DMS53 (cell line): Measurements from ENCODE around the gene PARD3.
A peak's percentile ranks its signal among the peaks of the same experiment; 100 is the strongest.

ENCODE experiments used
- DNase-seq: peaks from one replicate; lab custom pipeline; 2025; lab: John Stamatoyannopoulos, UW

The PARD3 gene

DNA sequence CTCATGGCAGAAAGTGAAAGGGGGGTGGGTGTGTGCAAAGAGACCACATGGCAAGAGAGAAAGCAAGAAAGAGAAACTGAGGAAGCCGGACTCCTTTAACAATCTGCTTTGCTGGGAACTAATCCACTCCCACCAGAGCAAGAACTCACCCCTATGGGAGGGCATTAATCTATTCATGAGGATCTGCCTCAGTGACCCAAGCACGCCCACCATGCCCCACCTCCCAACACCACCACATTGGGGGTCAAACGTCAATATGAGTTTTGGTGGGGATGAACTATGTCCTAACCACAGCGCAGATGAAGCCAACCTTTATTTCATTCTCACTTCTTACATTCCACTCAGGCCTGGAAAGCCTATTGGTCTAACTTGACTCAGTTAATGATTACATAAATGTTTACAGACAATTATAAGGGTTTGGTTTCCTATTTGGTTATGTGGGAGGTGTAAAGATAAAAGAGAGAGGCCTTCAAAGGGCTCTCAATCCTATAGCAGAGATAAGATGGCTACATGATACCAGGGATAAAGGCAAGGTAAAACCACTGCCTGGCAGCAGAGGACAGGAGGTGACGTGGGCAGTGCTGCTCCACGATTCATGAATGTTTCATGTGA, 601.8 kb downstream of the PARD3 start:
- peak; percentile 95 for DNase-seq

DNA sequence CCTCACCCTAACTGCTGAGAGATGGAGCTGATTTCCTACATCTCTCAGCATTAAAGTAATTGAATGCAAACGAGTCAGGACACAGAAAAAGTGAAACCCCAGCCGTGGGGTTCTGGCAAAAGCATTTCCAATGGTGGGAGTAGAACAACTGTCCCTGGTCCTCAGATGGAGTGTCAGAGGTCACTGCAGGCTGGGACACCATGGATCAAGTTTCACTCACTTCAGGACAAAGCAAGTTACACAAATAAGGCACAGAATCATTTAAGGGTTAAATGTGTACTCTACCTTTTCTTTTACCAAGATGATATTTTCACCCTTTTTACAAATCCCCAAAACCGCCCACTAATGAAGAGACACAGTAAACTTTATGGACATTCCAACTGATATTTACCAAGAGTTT, 607.8 kb downstream of the PARD3 start:
- DNase-seq: no peak

GRCh38 chr10:34206935-34207268, 608.2 kb downstream of the PARD3 start:
- peak; percentile 29 for DNase-seq

DNA sequence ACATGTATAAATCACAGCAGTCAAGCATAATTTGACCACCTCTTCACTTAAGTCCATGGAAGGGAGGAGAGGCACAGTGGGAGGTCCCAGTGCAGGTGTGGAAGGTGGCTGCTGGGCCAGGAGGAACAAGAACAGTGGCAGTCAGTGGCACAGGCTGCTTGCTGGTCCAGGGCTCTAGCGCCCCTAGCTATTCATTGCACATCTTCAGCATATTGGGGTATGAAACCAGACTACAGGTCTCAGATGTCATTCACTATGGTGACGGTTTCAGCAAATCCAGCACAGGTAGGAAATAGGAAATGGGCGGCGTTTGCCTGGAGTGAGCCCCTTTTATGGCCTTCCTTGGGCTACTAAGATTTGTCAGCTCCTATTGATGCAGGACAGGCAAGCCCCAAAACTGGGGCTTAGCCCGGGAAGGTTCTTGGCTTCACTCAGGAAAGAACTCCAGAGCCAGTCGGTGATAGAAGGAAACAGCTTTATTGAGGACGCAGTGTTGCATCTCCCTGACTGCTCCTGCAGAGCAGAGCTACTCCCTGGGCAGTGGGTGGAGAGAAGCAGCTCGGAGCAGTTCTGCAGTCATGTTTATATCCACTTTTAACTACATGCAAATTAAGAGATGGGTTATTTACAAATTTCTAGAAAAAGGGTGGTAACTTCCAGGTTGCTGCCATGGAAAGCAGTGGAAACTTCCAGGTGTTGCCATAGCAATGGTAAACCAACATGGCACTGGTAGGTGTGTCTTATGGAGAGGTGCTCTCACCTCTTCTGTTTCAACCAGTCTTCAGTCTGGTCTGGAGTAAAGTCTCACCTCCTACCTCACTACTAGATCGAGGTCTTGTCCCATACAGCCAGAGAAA, 608.8 kb downstream of the PARD3 start:
- peak; percentile 30 for DNase-seq

DNA sequence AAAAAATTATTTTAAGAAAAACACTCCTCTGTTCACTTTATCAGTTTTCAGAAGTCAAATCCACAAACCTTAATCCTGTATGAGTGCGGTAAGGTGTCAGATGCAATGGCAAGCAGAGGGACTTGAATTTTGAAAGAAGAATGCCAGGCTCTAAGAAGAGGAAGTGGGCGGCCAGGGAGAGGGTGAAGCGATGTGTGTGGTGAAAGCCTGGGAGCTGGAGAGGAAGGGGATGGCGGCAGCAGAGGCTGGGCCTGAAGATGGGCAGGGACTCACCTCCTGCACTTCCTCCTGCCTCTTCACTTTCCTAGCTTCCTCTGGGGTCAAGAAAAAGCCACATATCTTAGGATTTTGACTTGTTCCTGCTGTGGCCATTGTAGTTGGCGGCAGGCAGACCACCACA, 609.6 kb downstream of the PARD3 start:
- no peak for DNase-seq

DNA sequence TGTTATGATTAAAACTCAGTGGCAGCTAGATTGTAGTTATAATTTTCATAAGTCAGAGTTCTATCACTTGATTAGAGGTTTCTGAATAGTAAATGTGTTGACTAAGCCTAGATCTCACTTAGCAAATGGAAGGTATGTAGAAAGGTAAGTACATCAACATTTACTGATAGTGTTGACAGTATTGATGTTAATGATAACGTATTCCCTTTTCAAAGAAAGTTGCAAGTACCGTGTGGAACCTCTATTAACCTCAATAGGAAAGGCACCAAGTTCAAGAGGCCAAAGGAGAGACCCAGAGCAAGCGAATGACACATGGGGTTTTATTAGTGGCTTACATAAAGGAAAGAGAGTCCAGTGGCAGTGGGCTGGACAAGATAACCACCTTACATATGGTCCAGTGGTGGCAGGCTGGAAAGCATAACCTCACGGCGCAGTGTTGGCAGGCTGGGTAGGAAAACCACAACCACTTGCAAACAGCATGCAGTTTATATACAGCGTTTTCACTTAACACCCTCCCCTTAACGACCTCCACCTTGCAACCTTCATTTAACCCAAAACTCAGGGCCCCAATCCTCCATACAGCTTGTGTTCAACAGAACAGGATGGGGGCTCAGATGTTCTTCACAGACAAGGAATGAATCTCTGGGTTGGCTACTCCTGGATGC, 611.0 kb downstream of the PARD3 start:
- DNase-seq: no peak

DNA sequence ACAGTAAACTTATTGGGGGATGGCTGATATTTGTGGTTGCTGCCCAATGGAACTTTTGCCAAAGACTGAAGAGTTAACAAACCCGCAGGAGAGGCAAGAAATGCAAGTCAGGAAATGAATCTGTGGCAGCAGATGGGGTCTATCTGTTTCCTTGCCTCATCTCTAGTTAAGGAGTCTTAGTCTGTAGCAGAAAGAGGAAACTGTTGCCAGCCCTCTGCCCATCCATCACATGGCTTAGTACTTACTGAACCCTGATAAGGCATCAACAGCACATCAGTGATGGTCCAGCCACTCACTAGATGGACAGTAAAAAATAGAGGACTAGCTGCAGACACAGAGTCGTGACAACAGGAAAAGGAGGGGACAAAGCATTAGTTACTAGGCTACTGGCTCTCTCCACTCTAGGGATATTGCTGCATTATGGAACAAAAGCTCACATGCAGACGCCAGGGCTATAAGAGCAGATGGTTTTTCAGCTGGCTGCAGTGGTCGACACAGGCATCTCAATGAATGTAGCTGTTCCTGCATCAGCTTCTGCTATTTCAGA, 614.7 kb downstream of the PARD3 start:
- DNase-seq: peak; percentile 8

DNA sequence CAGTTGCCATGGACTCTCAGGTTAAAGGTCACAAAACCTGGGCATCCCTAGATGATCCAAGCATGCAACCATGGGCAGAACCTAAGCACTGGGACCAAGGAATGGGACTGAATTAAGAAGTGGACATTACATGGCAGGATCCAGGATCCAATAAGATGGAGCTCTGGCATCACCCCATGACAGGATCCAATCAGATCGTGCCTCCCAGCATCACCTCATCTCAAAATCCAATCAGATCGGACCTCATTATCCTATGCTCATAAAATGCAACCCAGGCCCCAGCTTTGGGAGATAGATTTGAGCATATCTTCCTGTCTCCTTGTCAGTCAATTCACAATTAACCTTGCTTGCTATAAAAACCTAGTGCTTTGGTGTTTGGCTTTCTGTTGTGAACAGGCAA, 616.1 kb downstream of the PARD3 start:
- DNase-seq: peak; percentile 32

GRCh38 chr10:34196058-34196433, 619.0 kb downstream of the PARD3 start:
- no peak for DNase-seq

GRCh38 chr10:34195364-34196057, 619.6 kb downstream of the PARD3 start:
- no peak for DNase-seq

GRCh38 chr10:34193931-34194626, 621.0 kb downstream of the PARD3 start:
- no peak for DNase-seq

GRCh38 chr10:34192646-34193045, 622.5 kb downstream of the PARD3 start:
- no peak for DNase-seq

DNA sequence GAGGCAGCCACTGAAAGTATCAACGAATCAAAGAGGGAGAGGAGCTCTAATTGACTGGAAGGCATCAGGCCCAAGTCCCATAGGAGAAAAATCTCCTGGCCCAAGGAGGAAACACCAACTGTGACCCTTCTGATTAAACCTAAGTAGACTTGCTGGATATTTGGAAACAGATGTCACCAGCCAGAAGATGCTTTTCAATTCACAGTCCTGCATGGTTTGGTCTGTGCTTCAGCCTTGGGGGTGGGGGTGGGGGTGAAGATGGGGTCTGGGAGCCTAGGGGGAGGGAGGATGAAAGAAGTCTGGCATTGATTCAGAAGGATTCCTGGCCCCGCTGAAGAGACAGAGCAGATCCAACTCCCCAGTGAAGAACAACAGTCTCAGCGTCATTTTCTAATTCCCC, 623.7 kb downstream of the PARD3 start:
- no peak for DNase-seq

- DNase-seq: no peak
These were observed 624.5 kb downstream of the PARD3 start for GRCh38 chr10:34190580-34190979.

GRCh38 chr10:34189830-34190229, 625.3 kb downstream of the PARD3 start:
- no peak for DNase-seq

DNA sequence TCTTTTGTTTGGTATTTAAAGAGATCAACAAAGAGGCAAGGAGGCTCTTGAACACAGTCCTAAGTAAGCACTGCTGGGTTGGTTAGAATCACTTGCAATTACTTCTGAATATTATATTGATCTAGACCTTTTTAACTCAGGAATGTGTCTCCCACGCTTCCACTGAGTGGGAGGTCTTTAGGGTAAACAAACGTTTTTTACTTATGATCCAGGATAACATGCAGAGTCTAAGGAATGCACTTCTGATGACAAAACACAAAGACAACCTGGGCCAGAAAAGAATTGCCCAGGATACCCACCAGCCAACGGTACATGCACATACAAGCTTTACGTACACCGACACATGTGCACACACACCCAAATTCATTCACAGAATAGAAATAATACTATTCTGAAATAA, 626.9 kb downstream of the PARD3 start:
- DNase-seq: no peak

DNA sequence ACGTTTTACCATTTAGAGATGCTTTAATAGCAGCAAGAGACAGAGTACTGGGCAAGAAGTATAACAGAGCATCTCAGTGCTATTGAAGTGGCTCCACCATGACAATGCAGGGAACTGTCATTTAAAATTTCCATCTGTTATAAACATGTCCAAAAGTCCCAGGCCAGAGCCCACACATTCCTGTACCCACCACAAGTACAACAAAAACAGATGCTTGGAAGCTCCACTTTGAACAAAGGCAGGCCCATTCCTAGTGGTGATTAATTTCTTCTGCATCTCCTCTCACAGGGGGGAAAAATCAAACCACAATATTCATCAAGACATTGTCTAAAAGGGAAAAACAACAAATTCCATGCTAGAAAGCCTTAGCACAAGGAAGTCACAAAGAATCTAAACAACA, 627.9 kb downstream of the PARD3 start:
- no peak for DNase-seq

DNA sequence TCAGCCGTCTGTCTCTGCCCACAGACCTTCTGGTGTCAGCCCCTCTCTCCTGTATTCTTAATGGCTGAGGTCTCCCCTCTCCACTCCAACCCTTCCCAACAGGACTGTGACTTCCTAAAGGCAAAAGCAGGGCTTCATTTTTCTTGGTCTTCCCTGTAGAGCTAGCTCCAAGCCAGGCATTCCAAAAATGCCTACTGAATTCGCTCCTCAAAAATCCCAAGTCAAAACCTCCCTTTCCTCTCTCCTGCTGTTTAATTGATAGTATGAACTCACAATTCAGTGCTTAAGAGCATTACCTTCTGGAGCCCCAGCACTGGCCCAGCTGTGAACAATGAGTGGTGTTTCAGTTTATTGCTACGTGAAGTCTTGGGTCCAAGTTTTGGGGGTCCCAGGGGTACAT, 628.4 kb downstream of the PARD3 start:
- no peak for DNase-seq

- DNase-seq: no peak
These were observed 629.1 kb downstream of the PARD3 start for GRCh38 chr10:34185998-34186397.

- DNase-seq: peak; percentile 15
These were observed 630.1 kb downstream of the PARD3 start for GRCh38 chr10:34184939-34185386.

- no peak for DNase-seq
These were observed 630.7 kb downstream of the PARD3 start for GRCh38 chr10:34184397-34184796.
